ENCODE results near the gene EPB41L3. TPM values are rescaled to one million over a fixed set of nuclear protein-coding genes. Genes with fewer than 3 reads are reported as not detected.
"Not testable (repeated sequence)": the region's sequence is repeated elsewhere in the genome, so short reads cannot be mapped to it uniquely, and the experiment has no call there.

Gene EPB41L3
- total RNA-seq, 1 donor from 2014 or later, result 43.0 TPM

DNA sequence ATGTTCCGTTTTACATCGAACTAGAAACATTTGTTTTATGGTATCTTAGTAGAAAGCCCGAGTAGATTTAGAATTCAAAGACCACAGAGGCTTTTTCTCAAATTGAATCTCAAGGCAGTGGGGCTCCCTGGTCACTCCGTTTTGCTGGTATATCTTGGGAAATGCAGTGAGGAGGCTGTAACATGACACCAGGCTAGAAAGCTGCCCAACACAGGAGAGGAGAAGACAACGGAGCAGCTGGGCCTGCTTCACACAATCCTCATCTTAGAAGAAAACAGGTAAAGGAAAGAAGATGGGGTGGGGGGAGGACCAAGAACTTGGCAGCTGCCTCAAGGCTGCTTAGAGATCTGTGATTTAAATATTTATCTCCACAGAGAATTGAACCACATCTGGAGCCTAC is 38.3 kb upstream of the EPB41L3 start:
- H3K27me3 ChIP-seq (ENCODE audit: control insufficient read depth, insufficient read depth, low read length), result no peaks in the 10 kb centered on the region
- no peak for DNase-seq (ENCODE audit: low read depth)
- no peak overlapping the region for H3K4me3 ChIP-seq (ENCODE audit: low read depth, low read length)
- no peaks in the 10 kb centered on the region for H3K36me3 ChIP-seq (ENCODE audit: control insufficient read depth, insufficient read depth, low read length)
- TF ChIP-seq CTCF (IDR thresholded peaks at IDR 0.05; ENCODE audit: insufficient read depth, low read length, poor library complexity, severe bottlenecking), result no peak

DNA sequence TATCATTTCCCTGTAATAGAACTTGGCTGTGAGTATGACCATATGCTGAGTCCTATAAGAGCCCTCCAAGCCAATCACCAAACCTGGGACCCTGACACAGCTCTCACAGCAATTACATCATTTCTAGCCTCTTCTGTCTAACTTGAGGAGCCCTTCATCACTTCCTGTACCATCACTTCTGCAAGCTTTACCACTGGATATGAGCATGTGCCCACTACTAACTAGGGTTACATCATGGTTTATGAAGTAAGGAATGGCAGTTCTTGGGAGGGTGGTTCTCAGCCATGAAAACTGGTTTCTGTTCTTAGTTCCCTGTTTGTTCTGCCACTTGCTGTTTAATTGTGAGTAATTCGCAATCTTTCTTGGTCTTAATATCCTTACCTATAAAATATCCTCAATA is 31.0 kb upstream of the EPB41L3 start:
- no peak overlapping the region for H3K4me3 ChIP-seq (ENCODE audit: low read depth, low read length)
- H3K36me3 ChIP-seq (ENCODE audit: control insufficient read depth, insufficient read depth, low read length), result no peaks in the 10 kb centered on the region
- no peak for DNase-seq (ENCODE audit: low read depth)

DNA sequence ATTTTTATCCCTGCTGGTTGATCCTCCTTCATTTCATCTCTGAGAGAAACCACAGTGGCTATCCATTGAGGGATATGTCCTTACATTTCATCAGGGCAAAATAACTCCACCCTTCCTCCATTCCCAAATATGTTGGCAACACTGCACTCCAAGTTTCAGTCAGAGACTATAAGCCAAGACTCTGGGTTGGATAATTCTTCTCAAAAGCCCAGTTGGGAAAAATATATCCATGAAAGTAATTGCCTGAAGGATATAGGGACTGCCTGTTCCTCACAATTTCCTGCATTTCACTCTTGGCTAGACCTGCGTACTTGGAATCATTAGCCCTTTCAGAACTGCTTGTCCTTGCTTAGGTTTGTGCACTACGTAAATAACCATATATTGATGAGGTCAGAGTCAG is 27.9 kb upstream of the EPB41L3 start:
- Histone ChIP-seq H3K4me3 (ENCODE audit: low read depth, low read length) (no peak overlapping the region), H3K27me3 (ENCODE audit: control insufficient read depth, insufficient read depth, low read length) (no peaks in the 10 kb centered on the region), H3K36me3 (ENCODE audit: control insufficient read depth, insufficient read depth, low read length) (no peaks in the 10 kb centered on the region)
- no peak for TF ChIP-seq CTCF (IDR thresholded peaks at IDR 0.05; ENCODE audit: insufficient read depth, low read length, poor library complexity, severe bottlenecking)
- DNase-seq (ENCODE audit: low read depth), result no peak

More for the DNA sequence above, 31.0 kb upstream of the EPB41L3 start:
- TF ChIP-seq CTCF (IDR thresholded peaks at IDR 0.05; ENCODE audit: insufficient read depth, low read length, poor library complexity, severe bottlenecking), result no peak
- H3K27me3 ChIP-seq (ENCODE audit: control insufficient read depth, insufficient read depth, low read length), result no peaks in the 10 kb centered on the region

- H3K4me3 ChIP-seq (ENCODE audit: low read depth, low read length); H3K27me3 ChIP-seq (ENCODE audit: control insufficient read depth, insufficient read depth, low read length); H3K36me3 ChIP-seq (ENCODE audit: control insufficient read depth, insufficient read depth, low read length): not testable (repeated sequence)
- DNase-seq (ENCODE audit: low read depth), result peak; percentile 60
These were observed 26.8 kb upstream of the EPB41L3 start for GRCh38 chr18:5570613-5571012.

- no peak overlapping the region for H3K4me3 ChIP-seq (ENCODE audit: low read depth, low read length)
- H3K27me3 ChIP-seq (ENCODE audit: control insufficient read depth, insufficient read depth, low read length), result no peaks in the 10 kb centered on the region
- no peak for DNase-seq (ENCODE audit: low read depth)
- TF ChIP-seq CTCF (IDR thresholded peaks at IDR 0.05; ENCODE audit: insufficient read depth, low read length, poor library complexity, severe bottlenecking), result no peak
- no peaks in the 10 kb centered on the region for H3K36me3 ChIP-seq (ENCODE audit: control insufficient read depth, insufficient read depth, low read length)
These were observed 24.6 kb upstream of the EPB41L3 start for GRCh38 chr18:5568416-5568815.

DNA sequence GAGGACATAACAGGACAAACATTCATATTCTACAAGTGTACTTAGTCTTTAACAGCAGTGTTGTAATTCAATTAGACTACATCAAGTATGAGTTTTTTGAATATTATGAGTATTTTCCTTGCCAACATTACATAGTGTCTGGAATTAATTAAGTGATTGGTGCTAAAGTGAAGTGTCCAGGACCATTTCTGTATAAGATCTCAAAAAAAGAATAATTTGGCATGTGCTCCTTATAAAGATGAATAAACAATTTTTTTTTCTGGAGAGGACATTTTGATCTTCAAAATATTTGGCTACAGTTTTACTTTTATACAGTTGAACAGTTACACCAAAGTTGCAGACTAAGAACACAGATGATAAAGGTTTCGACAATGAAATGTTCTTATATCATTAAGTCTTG is 15.1 kb upstream of the EPB41L3 start:
- Histone ChIP-seq H3K27me3 (ENCODE audit: control insufficient read depth, insufficient read depth, low read length) (no peaks in the 10 kb centered on the region), H3K4me3 (ENCODE audit: low read depth, low read length) (no peak overlapping the region), H3K36me3 (ENCODE audit: control insufficient read depth, insufficient read depth, low read length) (no peaks in the 10 kb centered on the region)
- no peak for TF ChIP-seq CTCF (IDR thresholded peaks at IDR 0.05; ENCODE audit: insufficient read depth, low read length, poor library complexity, severe bottlenecking)
- no peak for DNase-seq (ENCODE audit: low read depth)
